PC-3 (cell line): ENCODE results near the gene MICALL2. TPM values are rescaled to one million over a fixed set of nuclear protein-coding genes. Genes with fewer than 3 reads are reported as not detected.

Source experiments
- ATAC-seq: fragments of 200-7000 bp; cut with Tn5 transposase; 2 replicates; pipeline ENCODE4 v1.9.1; 2020; ENCODE audit warnings: mild to moderate bottlenecking, moderate library complexity
- BruUV-seq: library from RNA; stranded (reverse); fragments of 400-500 nt; replicated peaks from 2 replicates; lab custom pipeline; 2021; lab: Mats Ljungman, UMichigan
- CTCF ChIA-PET: fragments of 300-600 bp; sonication (Branson Sonifier 250); formaldehyde crosslinking; loops from one replicate; lab custom pipeline; 2022; ENCODE audit warnings: antibody characterized with exemption; lab: Charles Lee
- POLR2A ChIA-PET: fragments of 300-600 bp; sonication (Branson Sonifier 250); formaldehyde crosslinking; loops from one replicate; lab custom pipeline; 2022; ENCODE audit warnings: antibody characterized with exemption; ENCODE audit not compliant: unreplicated experiment; lab: Charles Lee
- DNase-seq: peaks from one replicate; pipeline ENCODE4 v3.0.0-alpha.2; 2015
- H2AFZ ChIP-seq: fragments of 300-600 bp; sonication (generic); 2 replicates; pipeline ENCODE4 v1.6.0; 2016; ENCODE audit warnings: antibody characterized with exemption, low read length
- H3F3A ChIP-seq: fragments of 300-600 bp; sonication (generic); one replicate; pipeline ENCODE4 v1.6.0; 2017; ENCODE audit warnings: antibody characterized with exemption, low read length, control low read depth, mild to moderate bottlenecking; ENCODE audit not compliant: unreplicated experiment
- H3K27ac ChIP-seq: fragments of 300-600 bp; sonication (generic); 2 replicates; pipeline ENCODE4 v1.5.1; 2016; ENCODE audit warnings: mild to moderate bottlenecking, low read length
- H3K27me3 ChIP-seq: fragments of 300-600 bp; sonication (generic); 2 replicates; pipeline ENCODE4 v1.6.1; 2016; ENCODE audit warnings: low read length, mixed read lengths
- H3K36me3 ChIP-seq: fragments of 300-600 bp; sonication (generic); 2 replicates; pipeline ENCODE4 v1.6.1; 2016; ENCODE audit warnings: low read depth, mixed run types, low read length, mixed read lengths
- H3K4me1 ChIP-seq: fragments of 300-600 bp; sonication (generic); 2 replicates; pipeline ENCODE4 v1.5.1; 2016; ENCODE audit warnings: low read length; ENCODE audit not compliant: insufficient read depth
- H3K4me2 ChIP-seq: fragments of 300-600 bp; sonication (generic); 2 replicates; pipeline ENCODE4 v1.6.0; 2016; ENCODE audit warnings: low read length
- H3K4me3 ChIP-seq: fragments of 300-600 bp; sonication (generic); 2 replicates; pipeline ENCODE4 v1.5.1; 2016; ENCODE audit warnings: mild to moderate bottlenecking, low read length, mixed read lengths
- H3K79me2 ChIP-seq: fragments of 300-600 bp; sonication (generic); 2 replicates; pipeline ENCODE4 v1.6.1; 2017; ENCODE audit warnings: low read length, mixed read lengths
- H3K9ac ChIP-seq: fragments of 300-600 bp; sonication (generic); 2 replicates; pipeline ENCODE4 v1.6.0; 2016; ENCODE audit warnings: mild to moderate bottlenecking, low read length
- H3K9me2 ChIP-seq: fragments of 300-600 bp; sonication (generic); replicated peaks from 2 replicates; pipeline ENCODE4 v1.6.1; 2016; ENCODE audit warnings: mixed run types, low read length, mixed read lengths
- H3K9me3 ChIP-seq: fragments of 300-600 bp; sonication (generic); 2 replicates; pipeline ENCODE4 v1.6.1; 2016; ENCODE audit warnings: low read length, mixed read lengths
- H4K20me1 ChIP-seq: fragments of 300-600 bp; sonication (generic); 2 replicates; pipeline ENCODE4 v1.6.1; 2016; ENCODE audit warnings: low read length, mixed read lengths
- EZH2 ChIP-seq: fragments of 300-600 bp; sonication (generic); IDR thresholded peaks from one replicate; pipeline ENCODE4 v1.6.1; 2017; ENCODE audit warnings: antibody characterized with exemption, mild to moderate bottlenecking, low read length; ENCODE audit not compliant: unreplicated experiment
- EZH2phosphoT487 ChIP-seq: fragments of 300-600 bp; sonication (generic); IDR thresholded peaks from 2 replicates; pipeline ENCODE4 v1.6.1; 2018; ENCODE audit warnings: mild to moderate bottlenecking, antibody characterized with exemption, low read length, borderline replicate concordance
- intact Hi-C: fragments of 100-400 bp; cut with micrococcal nuclease; formaldehyde crosslinking; loops from 2 replicates; pipeline ENCODE4 v1.9.0; 2023
- total RNA-seq: library from RNA; depleted of rRNA; stranded (reverse); fragments of >200 nt; gene quantifications from 2 replicates; pipeline ENCODE4 v1.2.3, GENCODE V29; 2014
- TF ChIP-seq, protein P1 (sequence below): fragments of 300-600 bp; sonication (generic); conservative IDR thresholded peaks from 2 replicates; pipeline ENCODE4 v1.5.1; 2017; ENCODE audit warnings: antibody characterized with exemption, low read depth, mild to moderate bottlenecking, low read length

Gene MICALL2
- total RNA-seq, 1 experiment from 2014 or later: 52.8 TPM

DNA sequence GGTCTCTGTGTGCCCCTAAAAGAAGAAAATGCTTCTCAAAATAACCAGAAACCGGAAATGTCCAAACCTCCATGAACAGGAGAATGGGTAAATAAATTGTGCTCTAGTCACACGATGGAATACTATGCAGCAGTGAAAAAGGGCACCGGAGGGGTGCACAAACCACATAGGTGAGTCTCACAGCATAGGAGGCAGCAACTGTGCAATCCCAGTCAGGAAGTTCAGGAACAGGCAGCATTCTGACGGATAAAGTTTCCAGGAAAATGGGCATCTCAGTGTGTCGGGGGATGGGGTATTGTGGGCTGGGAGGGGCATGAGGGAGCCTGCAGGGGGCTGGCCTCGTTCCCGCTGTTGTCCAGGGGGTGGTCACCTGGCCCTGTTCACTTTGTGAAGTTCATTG, 63.1 kb downstream of the MICALL2 start:
- no peaks in the 10 kb centered on the region for H3K9me3 ChIP-seq
- H3K79me2 ChIP-seq: no peaks in the 10 kb centered on the region
- H3K9ac ChIP-seq: no peak overlapping the region
- no peaks in the 10 kb centered on the region for H3K4me1 ChIP-seq
- ATAC-seq: no peak
- ChIA-PET CTCF (no interaction called here), POLR2A (no interaction called here)
- no peaks in the 10 kb centered on the region for H3K36me3 ChIP-seq
- no peaks in the 10 kb centered on the region for H3K9me2 ChIP-seq
- H2AFZ ChIP-seq: no peak overlapping the region
- TF ChIP-seq, protein P1, sequence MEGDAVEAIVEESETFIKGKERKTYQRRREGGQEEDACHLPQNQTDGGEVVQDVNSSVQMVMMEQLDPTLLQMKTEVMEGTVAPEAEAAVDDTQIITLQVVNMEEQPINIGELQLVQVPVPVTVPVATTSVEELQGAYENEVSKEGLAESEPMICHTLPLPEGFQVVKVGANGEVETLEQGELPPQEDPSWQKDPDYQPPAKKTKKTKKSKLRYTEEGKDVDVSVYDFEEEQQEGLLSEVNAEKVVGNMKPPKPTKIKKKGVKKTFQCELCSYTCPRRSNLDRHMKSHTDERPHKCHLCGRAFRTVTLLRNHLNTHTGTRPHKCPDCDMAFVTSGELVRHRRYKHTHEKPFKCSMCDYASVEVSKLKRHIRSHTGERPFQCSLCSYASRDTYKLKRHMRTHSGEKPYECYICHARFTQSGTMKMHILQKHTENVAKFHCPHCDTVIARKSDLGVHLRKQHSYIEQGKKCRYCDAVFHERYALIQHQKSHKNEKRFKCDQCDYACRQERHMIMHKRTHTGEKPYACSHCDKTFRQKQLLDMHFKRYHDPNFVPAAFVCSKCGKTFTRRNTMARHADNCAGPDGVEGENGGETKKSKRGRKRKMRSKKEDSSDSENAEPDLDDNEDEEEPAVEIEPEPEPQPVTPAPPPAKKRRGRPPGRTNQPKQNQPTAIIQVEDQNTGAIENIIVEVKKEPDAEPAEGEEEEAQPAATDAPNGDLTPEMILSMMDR: no peak
- TF ChIP-seq EZH2 (no peak), EZH2phosphoT487 (no peak)
- peaks cover 17% of the 10 kb centered on the region for H3K27me3 ChIP-seq
- no peak overlapping the region for H3K4me2 ChIP-seq
- no peak overlapping the region for H3K27ac ChIP-seq
- H3F3A ChIP-seq: no peaks in the 10 kb centered on the region
- intact Hi-C loops: no loop called here
- DNase-seq: no peak
- H3K4me3 ChIP-seq: no peak overlapping the region
- BruUV-seq: no TSS peak
- H4K20me1 ChIP-seq: no peaks in the 10 kb centered on the region

DNA sequence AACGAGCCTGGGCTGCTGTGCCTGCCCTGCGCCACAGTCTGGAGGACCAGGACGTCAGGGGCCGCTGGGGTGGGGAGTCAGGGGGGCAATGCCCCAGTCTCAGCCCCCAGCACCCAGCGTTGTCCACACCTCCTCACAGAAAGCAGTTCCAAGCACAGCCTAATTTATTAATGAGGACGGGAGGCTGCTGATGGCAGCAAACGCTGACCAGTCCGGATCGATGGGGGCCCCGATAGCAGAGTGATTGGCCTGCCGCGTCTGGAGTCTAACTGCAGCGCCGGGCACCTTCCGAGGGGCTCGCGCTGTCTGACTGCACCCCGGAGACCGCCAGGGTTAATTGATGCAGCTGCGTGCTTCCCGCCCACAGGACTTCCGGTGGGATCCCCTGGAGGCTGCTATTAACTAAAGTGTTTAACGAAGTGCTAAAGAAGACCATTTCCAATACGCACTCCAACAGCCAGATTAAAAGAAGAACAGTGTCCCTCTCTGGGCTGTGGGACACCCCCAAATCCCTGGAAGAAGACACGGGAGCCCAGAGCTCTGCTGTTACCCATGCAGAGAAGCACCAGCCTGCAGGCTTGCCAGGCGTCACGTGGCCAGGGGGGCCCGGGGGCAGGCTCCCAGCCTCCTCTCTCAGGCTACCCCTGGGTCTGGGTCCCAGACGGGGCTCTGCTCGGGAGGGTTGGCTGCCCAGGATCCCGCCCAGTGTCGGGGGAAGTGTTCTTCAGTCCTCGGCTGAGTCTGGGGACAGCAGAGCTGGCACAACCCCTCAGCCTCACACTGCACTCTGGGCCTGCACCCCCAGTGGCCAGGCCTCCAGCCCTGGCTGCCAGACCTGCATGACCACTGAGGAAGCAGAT, 63.8 kb downstream of the MICALL2 start:
- Histone ChIP-seq H2AFZ (no peak overlapping the region), H3K4me2 (no peak overlapping the region), H3K9ac (no peak overlapping the region), H3K27ac (no peak overlapping the region), H3K9me3 (no peaks in the 10 kb centered on the region), H3K9me2 (no peaks in the 10 kb centered on the region), H3K79me2 (no peaks in the 10 kb centered on the region), H4K20me1 (no peaks in the 10 kb centered on the region), H3F3A (no peaks in the 10 kb centered on the region), H3K4me1 (no peaks in the 10 kb centered on the region), H3K36me3 (no peaks in the 10 kb centered on the region), H3K4me3 (no peak overlapping the region), H3K27me3 (peaks cover 18% of the 10 kb centered on the region)
- intact Hi-C loops: no loop called here
- DNase-seq: no peak
- TF ChIP-seq EZH2phosphoT487 (no peak), EZH2 (no peak)
- TF ChIP-seq, protein P1: no peak
- POLR2A ChIA-PET: no interaction called here
- no TSS peak for BruUV-seq
- CTCF ChIA-PET: no interaction called here
- no peak for ATAC-seq

DNA sequence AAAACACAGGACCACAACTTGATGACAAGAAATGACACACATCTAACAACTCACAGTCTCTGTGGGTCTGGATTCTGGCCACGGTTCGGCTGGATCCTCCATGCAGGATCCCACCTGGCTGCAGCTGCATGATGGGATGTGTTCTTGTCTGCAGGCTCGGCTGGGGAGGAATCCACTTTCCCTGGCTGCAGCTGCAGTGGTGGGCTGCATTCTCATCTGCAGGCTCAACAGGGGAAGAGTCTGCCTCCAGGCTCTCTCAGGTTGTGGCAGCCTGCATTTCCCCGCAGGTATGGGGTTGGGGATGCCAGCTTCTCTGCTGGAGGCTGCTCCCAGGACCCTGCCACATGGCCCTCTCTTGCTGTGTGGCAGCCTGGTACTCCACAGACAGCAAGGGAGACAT, 64.9 kb downstream of the MICALL2 start:
- POLR2A ChIA-PET: no interaction called here
- intact Hi-C loops: no loop called here
- H3F3A ChIP-seq: no peaks in the 10 kb centered on the region
- no TSS peak for BruUV-seq
- peaks cover 22% of the 10 kb centered on the region for H3K27me3 ChIP-seq
- no peaks in the 10 kb centered on the region for H3K79me2 ChIP-seq
- no peaks in the 10 kb centered on the region for H3K9me2 ChIP-seq
- no peak for ATAC-seq
- no peak overlapping the region for H2AFZ ChIP-seq
- no peak for DNase-seq
- no peak overlapping the region for H3K4me3 ChIP-seq
- CTCF ChIA-PET: no interaction called here
- H3K27ac ChIP-seq: no peak overlapping the region
- TF ChIP-seq EZH2 (no peak), EZH2phosphoT487 (no peak)
- TF ChIP-seq, protein P1: no peak
- H4K20me1 ChIP-seq: no peaks in the 10 kb centered on the region
- H3K4me1 ChIP-seq: no peaks in the 10 kb centered on the region
- no peaks in the 10 kb centered on the region for H3K36me3 ChIP-seq
- no peak overlapping the region for H3K9ac ChIP-seq
- no peaks in the 10 kb centered on the region for H3K9me3 ChIP-seq
- H3K4me2 ChIP-seq: no peak overlapping the region
